Measurements from ENCODE around the gene KCNN2. TPM values are rescaled to one million over a fixed set of nuclear protein-coding genes. Genes with fewer than 3 reads are reported as not detected.

KCNN2 gene
- total and polyA plus RNA-seq, 9 of the 15 experiments (the other 6 are each of a cell fraction or from before 2014, with no cell fraction given): 0.07 TPM; not detected in 8

DNA sequence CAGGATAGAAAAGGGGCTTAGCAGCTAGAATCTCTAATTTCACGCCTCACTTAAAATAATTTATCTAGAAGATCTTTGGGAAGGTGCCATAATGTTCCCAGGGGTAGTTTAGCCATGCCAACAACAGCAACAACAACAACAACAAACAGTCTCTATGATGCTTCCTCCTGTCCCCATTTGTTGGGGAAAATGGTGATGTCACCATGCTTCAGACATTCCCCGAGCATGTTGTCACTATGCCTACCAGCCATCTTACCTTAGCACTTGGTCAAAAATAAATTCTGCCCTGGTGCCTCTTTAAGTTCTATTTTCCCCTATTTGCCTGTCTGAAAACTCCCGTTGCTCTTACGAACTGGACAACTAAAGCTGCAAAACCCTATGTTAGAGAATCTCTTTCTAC, 76.6 kb downstream of the KCNN2 start:
- no peaks in the 10 kb centered on the region for H3K9me1 ChIP-seq (ENCODE audit: control insufficient read depth, insufficient read depth, low read length)
- ChIA-PET CTCF (ENCODE audit: low intra/inter-chr PET ratio) (no interaction called here), POLR2A (no interaction called here)
- no peak overlapping the region for H3K4me3 ChIP-seq
- H3K79me2 ChIP-seq (ENCODE audit: control insufficient read depth, insufficient read depth, low read length): no peaks in the 10 kb centered on the region
- H3K4me2 ChIP-seq (ENCODE audit: insufficient read depth, low read length): no peak overlapping the region
- no peak for DNase-seq (ENCODE audit: extremely low read depth in 1 of 4, low spot score in 3 of 4)
- in situ Hi-C loops (cut with MboI): no loop called here
- WGBS (ENCODE audit: insufficient coverage, low coverage, missing lambda C conversion rate): 0% methylated on average over 4 of the region's 4 CpGs
- no peak overlapping the region for H3K9ac ChIP-seq (ENCODE audit: insufficient read depth in 1 of 2, low read depth in 2 of 2, low read length in 2 of 2)
- H4K20me1 ChIP-seq (replicated peaks; ENCODE audit: control insufficient read depth, insufficient read depth, low read length): no peaks in the 10 kb centered on the region
- no TSS peak for BruUV-seq (replicated peaks)
- intact Hi-C loops (cut with micrococcal nuclease): no loop called here
- H3K9me3 ChIP-seq (replicated peaks; ENCODE audit: control insufficient read depth, insufficient read depth, low read depth, low read length): no peaks in the 10 kb centered on the region; the same call in 1 of the 2 replicates
- no peaks in the 10 kb centered on the region for H3K4me1 ChIP-seq (replicated peaks in 1 of 2; ENCODE audit: control insufficient read depth in 2 of 2, insufficient read depth in 2 of 2, low read length in 2 of 2)
- no peak overlapping the region for H2AFZ ChIP-seq (ENCODE audit: low read depth, low read length)
- no peak for ATAC-seq
- H3K27ac ChIP-seq (ENCODE audit: extremely low read depth, low read depth, low read length): no peak overlapping the region
- H3K36me3 ChIP-seq (ENCODE audit: control insufficient read depth, insufficient read depth, low read length): no peaks in the 10 kb centered on the region
- H3K27me3 ChIP-seq (ENCODE audit: control insufficient read depth in 2 of 2, insufficient read depth in 2 of 2, low read length in 2 of 2): no peaks in the 10 kb centered on the region
- no peak for FAIRE-seq
- TF ChIP-seq ZNF583 (CRISPR knock-in tag; IDR thresholded peaks at IDR 0.05) (no peak), EP400 (IDR thresholded peaks at IDR 0.05) (no peak), BHLHE40 (IDR thresholded peaks at IDR 0.05; ENCODE audit: low read length) (no peak), CHD7 (IDR thresholded peaks at IDR 0.05; ENCODE audit: low read depth, low read length) (no peak), ZKSCAN3 (CRISPR knock-in tag; IDR thresholded peaks at IDR 0.05) (no peak), SREBF1 (IDR thresholded peaks at IDR 0.05; ENCODE audit: borderline replicate concordance, low read depth, low read length) (no peak), HCFC1 (IDR thresholded peaks at IDR 0.05; ENCODE audit: low read depth, low read length) (no peak), LEF1 (IDR thresholded peaks at IDR 0.05) (no peak), MEIS2 (IDR thresholded peaks at IDR 0.05; ENCODE audit: partially characterized antibody) (no peak), MEF2A (IDR thresholded peaks at IDR 0.05; ENCODE audit: control insufficient read depth, low read depth, low read length) (no peak)
- TF ChIP-seq, protein P1, sequence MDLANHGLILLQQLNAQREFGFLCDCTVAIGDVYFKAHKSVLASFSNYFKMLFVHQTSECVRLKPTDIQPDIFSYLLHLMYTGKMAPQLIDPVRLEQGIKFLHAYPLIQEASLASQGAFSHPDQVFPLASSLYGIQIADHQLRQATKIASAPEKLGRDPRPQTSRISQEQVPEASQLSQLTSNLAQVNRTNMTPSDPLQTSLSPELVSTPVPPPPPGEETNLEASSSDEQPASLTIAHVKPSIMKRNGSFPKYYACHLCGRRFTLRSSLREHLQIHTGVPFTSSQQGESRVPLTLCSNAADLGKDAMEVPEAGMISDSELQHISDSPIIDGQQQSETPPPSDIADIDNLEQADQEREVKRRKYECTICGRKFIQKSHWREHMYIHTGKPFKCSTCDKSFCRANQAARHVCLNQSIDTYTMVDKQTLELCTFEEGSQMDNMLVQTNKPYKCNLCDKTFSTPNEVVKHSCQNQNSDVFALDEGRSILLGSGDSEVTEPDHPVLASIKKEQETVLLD (IDR thresholded peaks at IDR 0.05): no peak

Data from K562 (cell line).